ENCODE measurements around the gene PNPLA7.

The PNPLA7 gene

GRCh38 chr9:137449931-137450538 lies 100.2 kb downstream of the PNPLA7 start:
- DNase-seq (ENCODE audit: low spot score) = no peak

DNA sequence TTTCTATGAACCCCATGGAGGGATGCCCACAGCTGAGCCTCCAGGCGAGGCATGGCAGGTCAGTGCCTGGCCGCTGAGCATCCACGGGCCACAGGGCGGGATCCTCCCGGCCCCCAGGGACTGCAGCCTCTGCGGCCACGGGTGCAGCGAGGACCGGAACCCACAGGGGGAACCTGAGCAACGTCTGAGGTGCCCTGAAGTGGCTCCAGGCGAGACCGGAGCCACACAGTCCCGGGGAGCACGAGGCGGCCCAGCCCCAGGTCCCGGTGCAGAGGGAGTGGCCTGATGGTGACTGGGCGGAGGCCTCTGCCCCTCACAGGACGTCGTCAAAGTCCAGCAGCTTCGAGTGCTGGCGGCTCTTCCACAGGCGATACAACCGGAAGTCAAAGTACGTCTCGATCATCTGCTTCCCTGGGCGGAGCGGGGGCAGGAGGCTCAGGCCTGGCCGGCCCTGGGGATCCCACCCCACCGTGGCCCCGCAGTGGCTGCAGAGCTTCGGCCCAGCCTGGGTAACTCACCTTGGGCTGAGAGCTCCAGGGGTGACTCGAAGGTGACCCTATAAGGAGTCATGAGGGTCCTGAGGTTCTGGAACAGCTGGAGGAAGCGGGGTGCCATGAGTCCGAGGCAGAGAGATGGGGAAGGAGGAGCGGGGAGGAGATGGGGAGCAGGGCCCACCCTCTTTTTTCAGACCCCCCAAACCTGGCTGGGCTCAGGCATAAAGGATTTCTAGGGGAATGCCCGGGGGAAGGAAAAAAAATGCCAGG lies 100.9 kb downstream of the PNPLA7 start:
- no peak for DNase-seq (ENCODE audit: low spot score)

GRCh38 chr9:137448602-137448962 lies 101.6 kb downstream of the PNPLA7 start:
- DNase-seq (ENCODE audit: low spot score) = no peak

DNA sequence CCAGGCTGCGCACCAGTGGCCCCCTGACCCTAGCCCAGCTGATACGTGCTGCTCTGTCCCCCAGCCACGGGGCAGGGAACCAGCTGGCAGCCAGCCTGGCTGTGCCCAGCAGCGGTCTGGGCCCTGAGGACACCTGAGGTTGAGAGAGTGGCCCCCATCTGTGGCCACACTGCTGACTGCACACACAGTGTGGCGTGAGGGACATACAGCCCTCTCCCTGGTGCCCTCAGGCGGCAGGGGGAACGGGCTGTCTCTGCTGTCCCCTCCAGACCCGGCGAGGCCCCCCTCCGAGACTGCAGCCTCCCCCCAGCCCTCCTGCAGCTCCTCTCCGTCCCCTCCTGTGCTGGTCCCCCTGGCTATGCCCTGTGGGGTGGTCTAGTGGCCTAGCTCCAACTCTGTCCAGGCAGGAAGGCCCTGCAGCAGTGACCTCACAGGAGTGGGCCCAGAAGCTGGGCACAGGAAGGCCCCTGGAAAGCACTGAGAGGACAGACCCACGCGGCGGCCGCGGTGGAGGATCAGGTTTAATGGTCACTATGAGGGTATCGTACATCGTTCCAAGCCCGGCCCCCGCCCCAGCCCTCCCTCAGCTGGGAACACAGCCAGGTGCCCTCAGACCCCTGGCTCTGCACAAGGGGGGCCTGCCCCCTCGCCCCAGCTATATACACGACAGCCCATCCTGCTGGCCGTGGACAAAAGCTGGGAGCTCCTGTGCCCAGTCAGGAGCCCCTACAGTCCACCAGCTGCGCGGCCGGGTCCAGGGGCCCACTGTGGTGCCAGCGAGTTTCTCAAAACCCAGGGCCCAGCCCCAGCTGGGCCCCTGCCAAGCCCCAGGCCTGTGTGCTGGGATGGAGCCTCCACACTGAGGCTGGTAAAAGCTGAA lies 102.2 kb downstream of the PNPLA7 start:
- DNase-seq (ENCODE audit: low spot score) = no peak

- DNase-seq (ENCODE audit: low spot score) = no peak
These were observed 103.2 kb downstream of the PNPLA7 start for GRCh38 chr9:137446851-137447471.

- DNase-seq (ENCODE audit: low spot score) = peak; percentile 41
These were observed 104.2 kb downstream of the PNPLA7 start for GRCh38 chr9:137445930-137446431.

- DNase-seq (ENCODE audit: low spot score) = peak; percentile 96
These were observed 104.9 kb downstream of the PNPLA7 start for GRCh38 chr9:137445275-137445807.

- DNase-seq (ENCODE audit: low spot score) = peak; percentile 52
These were observed 106.0 kb downstream of the PNPLA7 start for GRCh38 chr9:137444106-137444790.

- DNase-seq (ENCODE audit: low spot score) = no peak
These were observed 108.3 kb downstream of the PNPLA7 start for GRCh38 chr9:137441935-137442321.

- DNase-seq (ENCODE audit: low spot score) = no peak
These were observed 108.8 kb downstream of the PNPLA7 start, which contains the start of gene ENTPD8 for GRCh38 chr9:137441289-137441934. ENTPD8 (minus strand) TSS chr9:137441357; CDS start chr9:137438285, 3,072 bp downstream.

DNA sequence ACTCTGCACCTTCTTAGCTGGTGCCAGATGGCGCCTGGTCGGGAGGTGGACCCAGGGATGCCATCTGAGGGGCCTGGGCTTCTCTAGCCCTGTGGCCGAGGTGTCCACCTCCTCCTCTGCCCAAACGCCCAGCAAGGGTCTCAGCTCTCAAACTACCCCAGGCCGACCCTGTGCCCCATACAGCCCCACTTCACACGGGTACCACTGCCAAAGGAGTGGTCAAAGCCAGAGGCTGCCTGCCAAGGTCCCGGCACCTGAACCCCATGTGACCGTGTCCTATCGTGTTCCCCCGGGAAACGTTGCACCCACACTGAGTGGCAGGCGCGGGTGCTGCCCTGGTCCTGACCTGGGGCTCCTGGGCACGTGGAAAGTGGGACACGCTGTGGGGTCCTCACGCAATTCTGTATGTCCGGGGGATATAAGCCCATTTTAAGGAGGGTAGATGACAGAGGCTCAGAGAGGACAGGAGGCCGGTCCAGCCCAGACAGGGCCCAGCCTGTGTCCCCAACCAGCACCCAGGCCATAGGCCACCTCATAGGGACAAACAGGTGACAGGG lies 111.0 kb downstream of the PNPLA7 start:
- DNase-seq (ENCODE audit: low spot score) = no peak

- DNase-seq (ENCODE audit: low spot score) = no peak
These were observed 111.5 kb downstream of the PNPLA7 start for GRCh38 chr9:137438591-137439157.

DNA sequence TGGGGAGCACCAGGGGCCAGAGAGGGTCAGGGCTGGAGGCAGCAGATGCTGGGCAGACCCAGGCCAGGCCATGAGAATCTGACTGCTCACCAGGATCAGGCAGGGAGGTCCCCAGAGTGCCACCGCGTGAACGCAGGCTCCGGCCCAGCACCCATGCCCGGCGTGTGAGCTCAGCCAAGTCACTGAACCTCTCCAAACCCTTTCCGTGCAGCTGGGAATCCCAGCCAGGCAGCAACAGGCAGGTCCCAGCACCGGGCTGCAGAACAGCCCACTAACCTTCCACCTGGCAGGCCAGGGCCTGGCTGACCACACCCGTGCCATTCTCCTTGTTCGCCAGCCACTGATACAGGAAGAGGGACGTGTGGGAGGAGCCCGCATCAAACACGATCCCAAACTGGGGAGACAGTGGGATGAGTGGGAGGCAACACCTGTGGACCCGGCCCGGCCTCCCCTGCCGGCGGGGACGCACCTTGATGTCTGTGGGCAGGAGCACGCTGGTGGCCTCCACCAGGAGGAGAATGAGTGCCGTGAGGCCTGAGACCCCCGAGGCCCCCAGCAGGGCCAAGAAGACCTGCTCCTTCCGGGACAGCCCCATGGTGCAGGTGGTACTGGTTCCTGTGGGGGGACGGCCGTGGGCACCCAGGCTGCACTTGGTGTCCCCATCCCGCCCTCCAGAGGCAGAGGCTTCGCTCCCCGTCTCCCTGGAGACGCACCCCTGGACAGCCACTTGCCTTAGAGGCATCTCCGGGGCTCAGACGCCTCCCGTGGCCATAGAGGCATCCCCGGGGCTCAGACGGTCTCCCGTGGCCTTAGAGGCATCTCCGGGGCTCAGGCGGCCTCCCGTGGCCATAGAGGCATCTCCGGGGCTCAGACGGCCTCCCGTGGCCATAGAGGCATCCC lies 112.3 kb downstream of the PNPLA7 start:
- no peak for DNase-seq (ENCODE audit: low spot score)

GRCh38 chr9:137436761-137437600 lies 113.2 kb downstream of the PNPLA7 start:
- DNase-seq (ENCODE audit: low spot score) = no peak

- peak; percentile 92 for DNase-seq (ENCODE audit: low spot score)
These were observed 114.0 kb downstream of the PNPLA7 start for GRCh38 chr9:137435980-137436760.

- DNase-seq (ENCODE audit: low spot score) = no peak
These were observed 114.8 kb downstream of the PNPLA7 start for GRCh38 chr9:137435381-137435891.

All from RKO (cell line).